Nephron (organoid): ENCODE measurements around the gene MYH6.
"Not testable (repeated sequence)": the region's sequence is repeated elsewhere in the genome, so short reads cannot be mapped to it uniquely, and the experiment has no call there.

Source experiments
- H3K27ac Mint-ChIP-seq, 3 experiments: 2 replicates each; pipeline ENCODE4 v1.8.0; 2020; ENCODE audit warnings: mixed read lengths in 3 of 3, mild to moderate bottlenecking in 2 of 3, moderate library complexity in 1 of 3
- H3K27me3 Mint-ChIP-seq: 2 replicates; pipeline ENCODE4 v1.8.0; 2021; ENCODE audit warnings: low read depth, mild to moderate bottlenecking, moderate library complexity, mixed read lengths
- H3K36me3 Mint-ChIP-seq: 2 replicates; pipeline ENCODE4 v1.8.0; 2020; ENCODE audit warnings: low read depth, mixed read lengths
- H3K4me1 Mint-ChIP-seq: 2 replicates; pipeline ENCODE4 v1.8.0; 2020; ENCODE audit warnings: mixed read lengths
- H3K4me3 Mint-ChIP-seq, 3 experiments: 2 replicates each; pipeline ENCODE4 v1.8.0; 2020; ENCODE audit warnings: mild to moderate bottlenecking in 3 of 3, mixed read lengths in 3 of 3, moderate library complexity in 2 of 3
- H3K9me3 Mint-ChIP-seq: 2 replicates; pipeline ENCODE4 v1.8.0; 2020; ENCODE audit warnings: mixed read lengths
- CTCF ChIP-seq, 3 experiments: fragments of 200-600 bp; sonication (generic); IDR thresholded peaks; one replicate each; pipeline ENCODE4 v1.5.0; 2021; ENCODE audit warnings: antibody characterized with exemption in 3 of 3; ENCODE audit not compliant: unreplicated experiment in 3 of 3

Gene MYH6

GRCh38 chr14:23399591-23399990, 8.5 kb downstream of the MYH6 start:
- Mint-ChIP-seq H3K9me3 (no peaks in the 10 kb centered on the region), H3K4me3 (no peak overlapping the region), H3K27ac (no peak overlapping the region), H3K4me1 (peaks cover 6% of the 10 kb centered on the region), H3K36me3 (no peaks in the 10 kb centered on the region), H3K27me3 (peaks cover 12% of the 10 kb centered on the region)
- no peak for TF ChIP-seq CTCF (IDR thresholded peaks at IDR 0.05; ENCODE audit: unreplicated experiment in 3 of 3)

GRCh38 chr14:23399136-23399535, 8.9 kb downstream of the MYH6 start:
- no peak for TF ChIP-seq CTCF (IDR thresholded peaks at IDR 0.05; ENCODE audit: unreplicated experiment in 3 of 3)
- no peaks in the 10 kb centered on the region for H3K9me3 Mint-ChIP-seq
- H3K4me3 Mint-ChIP-seq: no peak overlapping the region
- H3K27me3 Mint-ChIP-seq: peaks cover 12% of the 10 kb centered on the region
- no peak overlapping the region for H3K27ac Mint-ChIP-seq
- H3K4me1 Mint-ChIP-seq: peaks cover 6% of the 10 kb centered on the region
- H3K36me3 Mint-ChIP-seq: no peaks in the 10 kb centered on the region

GRCh38 chr14:23398348-23398747, 9.7 kb downstream of the MYH6 start:
- no peak for TF ChIP-seq CTCF (IDR thresholded peaks at IDR 0.05; ENCODE audit: unreplicated experiment in 3 of 3)
- H3K36me3 Mint-ChIP-seq: no peaks in the 10 kb centered on the region
- no peaks in the 10 kb centered on the region for H3K9me3 Mint-ChIP-seq
- H3K27ac Mint-ChIP-seq: no peak overlapping the region
- H3K27me3 Mint-ChIP-seq: peaks cover 14% of the 10 kb centered on the region
- H3K4me3 Mint-ChIP-seq: no peak overlapping the region
- peaks cover 6% of the 10 kb centered on the region for H3K4me1 Mint-ChIP-seq

- Mint-ChIP-seq H3K9me3 (no peaks in the 10 kb centered on the region), H3K4me1 (peaks cover 6% of the 10 kb centered on the region), H3K36me3 (no peaks in the 10 kb centered on the region), H3K4me3 (no peak overlapping the region), H3K27me3 (peaks cover 8% of the 10 kb centered on the region), H3K27ac (no peak overlapping the region)
- no peak for TF ChIP-seq CTCF (IDR thresholded peaks at IDR 0.05; ENCODE audit: unreplicated experiment in 3 of 3)
Measured at GRCh38 chr14:23396781-23397407, 11.2 kb downstream of the MYH6 start.

GRCh38 chr14:23396126-23396525, 11.9 kb downstream of the MYH6 start:
- no peak overlapping the region for H3K27ac Mint-ChIP-seq
- no peaks in the 10 kb centered on the region for H3K36me3 Mint-ChIP-seq
- no peak for TF ChIP-seq CTCF (IDR thresholded peaks at IDR 0.05; ENCODE audit: unreplicated experiment in 3 of 3)
- no peaks in the 10 kb centered on the region for H3K9me3 Mint-ChIP-seq
- peaks cover 6% of the 10 kb centered on the region for H3K4me1 Mint-ChIP-seq
- peaks cover 5% of the 10 kb centered on the region for H3K27me3 Mint-ChIP-seq
- H3K4me3 Mint-ChIP-seq: no peak overlapping the region

- no peak overlapping the region for H3K4me3 Mint-ChIP-seq
- H3K27ac Mint-ChIP-seq: no peak overlapping the region
- no peaks in the 10 kb centered on the region for H3K36me3 Mint-ChIP-seq
Measured at GRCh38 chr14:23392613-23393012, 15.5 kb downstream of the MYH6 start.

GRCh38 chr14:23389871-23390270, 18.2 kb downstream of the MYH6 start:
- not testable (repeated sequence) for H3K9me3 Mint-ChIP-seq, H3K36me3 Mint-ChIP-seq, H3K4me1 Mint-ChIP-seq, H3K27ac Mint-ChIP-seq, H3K4me3 Mint-ChIP-seq
- H3K27me3 Mint-ChIP-seq: peaks cover 12% of the 10 kb centered on the region

More at GRCh38 chr14:23392613-23393012, 15.5 kb downstream of the MYH6 start:
- no peak for TF ChIP-seq CTCF (IDR thresholded peaks at IDR 0.05; ENCODE audit: unreplicated experiment in 3 of 3)
- peaks cover 12% of the 10 kb centered on the region for H3K27me3 Mint-ChIP-seq
- H3K4me1 Mint-ChIP-seq: no peaks in the 10 kb centered on the region
- H3K9me3 Mint-ChIP-seq: no peaks in the 10 kb centered on the region
